Renal cortex interstitium (tissue), 11 donors: ENCODE results near the gene RRP1. TPM values are rescaled to one million over a fixed set of nuclear protein-coding genes. Genes with fewer than 3 reads are reported as not detected.
A peak's percentile ranks its signal among the peaks of the same experiment; 100 is the strongest.

ENCODE experiments used
- DNase-seq, 11 donors: peaks; one replicate each; pipeline ENCODE4 v3.0.0-alpha.2; 2013; ENCODE audit warnings: low read depth in 9 of 11, low spot score in 4 of 11; ENCODE audit errors: extremely low read depth in 1 of 11
- polyA plus RNA-seq, 3 donors: library from polyadenylated mRNA; unstranded; fragments of 120-200 nt; gene quantifications; one replicate each; pipeline ENCODE4 v1.2.1, GENCODE V29; 2013; ENCODE audit not compliant: insufficient read length in 3 of 3

Gene RRP1
- polyA plus RNA-seq, 3 donors: 31.3 to 33.7 (median 31.7) TPM

- no peak for DNase-seq
Observed at GRCh38 chr21:43754948-43755781, 34.2 kb upstream of the RRP1 start.

GRCh38 chr21:43755820-43756594 lies 33.4 kb upstream of the RRP1 start:
- DNase-seq: no peak

- DNase-seq: no peak
Observed at GRCh38 chr21:43757601-43758000, 31.8 kb upstream of the RRP1 start.

- DNase-seq: peak in 1 of 11 donors; percentile 49
Observed at GRCh38 chr21:43758111-43758641, 31.2 kb upstream of the RRP1 start.

GRCh38 chr21:43758811-43759210 lies 30.6 kb upstream of the RRP1 start:
- no peak for DNase-seq

- no peak for DNase-seq
Observed at GRCh38 chr21:43759651-43760050, 29.7 kb upstream of the RRP1 start.

- no peak for DNase-seq
Observed at GRCh38 chr21:43760391-43760958, 28.9 kb upstream of the RRP1 start.

- no peak for DNase-seq
Observed at GRCh38 chr21:43761886-43762285, 27.5 kb upstream of the RRP1 start.

GRCh38 chr21:43762303-43763128 lies 26.9 kb upstream of the RRP1 start:
- DNase-seq: no peak

- no peak for DNase-seq
Observed at GRCh38 chr21:43763901-43764523, 25.4 kb upstream of the RRP1 start.

GRCh38 chr21:43764576-43765495 lies 24.5 kb upstream of the RRP1 start:
- no peak for DNase-seq

- DNase-seq: no peak
Observed at GRCh38 chr21:43766734-43767497, 22.5 kb upstream of the RRP1 start.

GRCh38 chr21:43767498-43767983 lies 21.8 kb upstream of the RRP1 start:
- no peak for DNase-seq

- peak in 1 of 11 donors; percentile 31 for DNase-seq
Observed at GRCh38 chr21:43767984-43768867, 21.2 kb upstream of the RRP1 start.

GRCh38 chr21:43768868-43769167 lies 20.6 kb upstream of the RRP1 start:
- no peak for DNase-seq
